Tibial nerve (tissue), 3 donors: ENCODE results near the gene SMAD7.

ENCODE experiments used
- POLR2A ChIP-seq, 2 donors: fragments of 450-650 bp; IDR thresholded peaks; one replicate each; pipeline ENCODE4 v1.6.1; 2017; ENCODE audit warnings: antibody characterized with exemption in 2 of 2, mild to moderate bottlenecking in 2 of 2, moderate library complexity in 2 of 2
- TF ChIP-seq, protein P1 (sequence below), 5 experiments: fragments of 200-600 bp in 3 of 5; fragments of 450-650 bp in 2 of 5; sonication (generic) in 3 of 5; IDR thresholded peaks; one replicate each; pipeline ENCODE4 v1.5.1; 2016 to 2019; ENCODE audit warnings: antibody characterized with exemption in 5 of 5, mild to moderate bottlenecking in 3 of 5, moderate library complexity in 2 of 5

DNA sequence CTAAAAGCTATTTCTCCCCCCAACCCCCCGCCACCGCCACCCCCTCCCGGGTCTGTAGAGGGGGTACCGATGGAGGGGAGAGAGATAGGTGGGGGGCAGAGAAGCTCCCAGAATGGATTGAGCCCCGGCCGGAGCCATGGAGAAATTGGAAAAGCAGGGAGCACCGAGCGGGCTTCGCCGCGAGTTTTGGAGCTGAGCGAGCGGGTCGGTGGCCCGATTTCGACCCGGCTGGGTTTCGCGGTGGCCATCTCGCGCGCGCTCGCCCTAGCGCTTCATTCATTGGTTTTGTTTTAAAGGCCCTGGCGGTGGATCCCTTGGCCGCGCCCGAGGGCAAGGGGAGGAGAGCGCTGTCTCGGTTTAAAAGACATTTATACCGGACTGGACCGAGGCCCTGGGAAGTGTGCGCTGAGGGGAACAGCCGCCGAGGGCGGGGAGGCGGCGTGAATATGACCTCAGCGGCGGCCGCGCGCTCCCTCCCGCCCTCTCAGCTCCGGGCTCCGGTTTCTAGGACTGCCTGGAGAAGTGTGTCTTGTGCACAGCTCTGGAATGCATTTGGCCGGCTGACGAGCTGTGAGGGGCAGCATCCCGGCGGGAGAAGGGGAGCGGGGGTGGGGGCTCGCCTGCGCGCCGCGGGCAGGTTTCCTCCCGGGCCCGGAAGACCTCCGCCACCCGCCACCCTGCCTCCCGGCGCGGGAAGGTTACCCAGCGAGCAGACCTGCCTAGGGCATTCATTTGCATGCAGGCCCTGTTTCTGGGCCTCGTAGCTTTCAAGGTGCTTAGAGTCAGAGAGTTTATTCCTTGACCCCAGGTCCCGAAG, 1.7 kb upstream of the SMAD7 start:
- TF ChIP-seq, protein P1, sequence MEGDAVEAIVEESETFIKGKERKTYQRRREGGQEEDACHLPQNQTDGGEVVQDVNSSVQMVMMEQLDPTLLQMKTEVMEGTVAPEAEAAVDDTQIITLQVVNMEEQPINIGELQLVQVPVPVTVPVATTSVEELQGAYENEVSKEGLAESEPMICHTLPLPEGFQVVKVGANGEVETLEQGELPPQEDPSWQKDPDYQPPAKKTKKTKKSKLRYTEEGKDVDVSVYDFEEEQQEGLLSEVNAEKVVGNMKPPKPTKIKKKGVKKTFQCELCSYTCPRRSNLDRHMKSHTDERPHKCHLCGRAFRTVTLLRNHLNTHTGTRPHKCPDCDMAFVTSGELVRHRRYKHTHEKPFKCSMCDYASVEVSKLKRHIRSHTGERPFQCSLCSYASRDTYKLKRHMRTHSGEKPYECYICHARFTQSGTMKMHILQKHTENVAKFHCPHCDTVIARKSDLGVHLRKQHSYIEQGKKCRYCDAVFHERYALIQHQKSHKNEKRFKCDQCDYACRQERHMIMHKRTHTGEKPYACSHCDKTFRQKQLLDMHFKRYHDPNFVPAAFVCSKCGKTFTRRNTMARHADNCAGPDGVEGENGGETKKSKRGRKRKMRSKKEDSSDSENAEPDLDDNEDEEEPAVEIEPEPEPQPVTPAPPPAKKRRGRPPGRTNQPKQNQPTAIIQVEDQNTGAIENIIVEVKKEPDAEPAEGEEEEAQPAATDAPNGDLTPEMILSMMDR (IDR thresholded peaks at IDR 0.05) = peak in 1 of 5 experiments; percentile 32
- peak; percentile 28 to 30 for TF ChIP-seq POLR2A (IDR thresholded peaks at IDR 0.05)
